Ishikawa (cell line): ENCODE results near the gene MCCD1.

ENCODE experiments used
- CEBPB ChIP-seq: IDR thresholded peaks from 2 replicates; pipeline ENCODE4 v1.6.1; 2012
- REST ChIP-seq: IDR thresholded peaks from 2 replicates; pipeline ENCODE4 v1.6.1; 2012; ENCODE audit warnings: low read depth, mild to moderate bottlenecking
- USF1 ChIP-seq: IDR thresholded peaks from 2 replicates; pipeline ENCODE4 v1.6.1; 2012
- YY1 ChIP-seq: IDR thresholded peaks from 2 replicates; pipeline ENCODE4 v1.6.1; 2012; ENCODE audit warnings: low read depth

DNA sequence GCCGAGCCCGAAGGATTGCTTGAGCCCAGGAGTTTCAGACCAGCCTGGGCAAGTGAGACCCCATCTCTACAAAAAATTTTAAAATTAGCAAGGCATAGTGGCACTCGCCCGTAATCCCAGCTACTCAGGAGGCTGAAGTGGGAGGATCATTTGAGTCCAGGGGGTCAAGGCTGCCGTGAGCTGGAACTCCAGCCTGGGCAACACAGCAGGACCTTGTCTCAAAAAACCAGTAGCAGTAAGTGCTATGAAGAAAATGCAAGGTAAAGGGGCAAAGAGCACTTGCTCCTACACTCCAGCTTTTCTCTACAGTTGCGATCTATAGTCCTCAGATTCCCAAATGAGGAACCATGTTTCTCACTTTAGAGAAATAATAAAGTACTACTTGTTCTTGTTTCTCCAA, 14.9 kb downstream of the MCCD1 start:
- TF ChIP-seq CEBPB (no peak), USF1 (no peak), REST (no peak), YY1 (no peak)
